DMS153 treated with DMSO at 0.1 percent for 48 hours (cell line): ENCODE data around the gene IER3IP1.
A peak's percentile ranks its signal among the peaks of the same experiment; 100 is the strongest.
"Not testable (repeated sequence)": the region's sequence is repeated elsewhere in the genome, so short reads cannot be mapped to it uniquely, and the experiment has no call there.

ENCODE experiments used
- DNase-seq: peaks from one replicate; lab custom pipeline; 2025; ENCODE audit not compliant: unreplicated experiment; lab: John Stamatoyannopoulos, UW

Gene IER3IP1

GRCh38 chr18:47160256-47160655 is 15.9 kb downstream of the IER3IP1 start:
- no peak for DNase-seq

DNA sequence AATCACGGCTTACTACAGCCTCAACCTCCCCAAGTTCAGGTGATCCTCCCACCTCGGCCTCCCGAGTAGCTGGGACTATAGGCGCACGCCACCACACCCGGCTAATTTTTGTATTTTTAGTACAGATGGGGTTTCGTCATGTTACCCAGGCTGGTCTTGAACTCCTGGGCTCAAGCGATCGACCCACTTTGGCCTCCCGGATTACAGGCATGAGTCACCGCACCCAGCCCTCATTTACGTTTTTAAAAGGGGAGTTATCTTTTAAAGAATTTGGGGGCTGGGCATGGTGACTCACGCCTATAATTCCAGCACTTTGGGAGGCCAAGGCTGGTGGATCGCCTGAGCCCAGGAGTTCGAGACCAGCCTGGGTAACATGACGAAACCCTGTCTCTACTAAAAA is 17.8 kb downstream of the IER3IP1 start:
- not testable (repeated sequence) for DNase-seq

GRCh38 chr18:47151439-47151838 is 24.7 kb downstream of the IER3IP1 start:
- no peak for DNase-seq

GRCh38 chr18:47150824-47151366 is 25.3 kb downstream of the IER3IP1 start:
- DNase-seq: no peak

GRCh38 chr18:47150029-47150823 is 25.9 kb downstream of the IER3IP1 start, which contains the start of gene HDHD2:
Gene HDHD2, minus strand, starts transcription at chr18:47150500. Its CDS starts 14,061 bp downstream, at chr18:47136439.
- peak; percentile 66 for DNase-seq

DNA sequence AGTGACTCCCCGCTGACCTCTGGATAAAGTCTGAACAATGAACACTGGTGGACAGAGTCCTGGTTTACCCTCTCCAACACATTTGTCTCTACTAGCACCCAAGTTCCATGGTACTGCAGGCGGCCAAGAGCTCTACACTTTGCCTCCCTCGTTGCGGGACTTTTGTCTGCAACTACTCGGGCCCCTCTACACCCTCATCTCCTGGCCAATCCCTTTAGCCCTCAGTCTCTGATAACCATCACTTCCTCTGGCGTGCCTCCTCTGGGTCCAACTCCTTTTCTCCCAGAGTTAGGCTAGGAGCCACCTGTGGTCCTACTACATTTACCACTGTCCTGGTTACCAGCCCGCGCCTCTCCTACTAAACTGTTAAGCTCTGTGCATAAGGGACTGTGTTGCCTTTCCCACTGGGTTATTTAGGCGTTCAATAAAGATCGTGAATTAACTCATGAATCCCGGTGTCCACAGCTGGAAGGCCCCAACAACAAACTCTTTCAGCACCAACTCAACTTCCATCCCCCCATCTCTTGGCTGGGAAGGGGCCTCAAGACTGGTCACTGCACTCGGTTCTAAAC is 26.6 kb downstream of the IER3IP1 start:
- DNase-seq: no peak

GRCh38 chr18:47146206-47146605 is 30.0 kb downstream of the IER3IP1 start:
- DNase-seq: no peak

GRCh38 chr18:47143899-47144485 is 32.2 kb downstream of the IER3IP1 start:
- DNase-seq: no peak

- no peak for DNase-seq
Observed at GRCh38 chr18:47143153-47143552, 33.0 kb downstream of the IER3IP1 start.

DNA sequence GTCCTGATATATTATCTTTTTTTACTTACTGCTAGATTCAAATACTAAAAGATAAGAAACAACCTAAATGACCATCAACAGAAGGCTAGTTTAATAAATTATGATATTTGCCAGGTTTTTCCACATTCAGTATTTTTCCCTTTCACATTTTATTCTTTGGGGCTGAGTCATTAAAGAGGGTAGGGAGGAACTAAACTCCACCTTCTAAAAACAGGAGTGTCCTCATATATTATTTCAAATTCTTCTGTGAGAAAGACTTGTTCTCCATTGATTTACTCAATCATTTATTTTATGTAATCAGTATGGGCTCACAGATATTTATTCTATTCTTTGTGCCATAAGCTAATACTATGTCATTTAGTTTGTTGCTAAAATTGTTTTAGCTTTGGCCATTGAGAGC is 34.9 kb downstream of the IER3IP1 start:
- no peak for DNase-seq

DNA sequence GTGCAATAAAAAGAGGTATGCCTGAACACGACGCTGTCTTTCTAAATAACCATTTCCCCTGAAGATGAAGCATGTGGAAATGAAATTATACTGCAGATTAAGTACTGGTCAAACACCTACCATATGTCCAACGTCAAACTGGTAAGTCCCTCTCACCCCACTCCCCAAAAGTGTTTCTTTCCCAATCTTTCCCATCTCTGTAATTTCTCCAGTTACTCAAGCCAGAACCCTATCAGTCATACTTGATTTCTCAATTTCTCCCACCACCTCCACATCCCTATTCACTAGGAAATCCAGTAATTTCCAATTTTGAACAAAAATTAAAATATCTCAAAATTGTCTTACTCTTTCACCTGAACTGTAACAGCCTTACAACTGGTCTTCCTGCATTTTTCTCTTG is 55.0 kb downstream of the IER3IP1 start:
- DNase-seq: no peak

DNA sequence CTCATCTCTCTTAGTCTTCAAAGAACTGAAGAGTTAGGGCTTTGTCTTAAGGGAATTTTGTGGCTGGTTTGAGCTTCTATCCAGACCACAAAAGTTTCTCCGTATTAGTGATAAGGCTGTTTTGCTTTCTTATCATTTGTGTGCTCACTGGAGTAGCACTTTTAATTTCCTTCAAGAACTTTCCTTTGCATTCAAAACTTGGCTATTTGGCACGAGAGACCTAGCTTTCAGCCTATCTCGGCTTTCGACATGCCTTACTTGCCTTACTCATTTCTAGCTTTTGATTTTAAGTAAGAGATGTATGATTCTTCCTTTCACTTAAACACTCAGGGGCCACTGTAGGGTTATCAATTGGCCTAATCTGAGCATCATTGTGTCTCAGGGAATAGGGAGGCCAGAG is 55.7 kb downstream of the IER3IP1 start:
- DNase-seq: no peak

DNA sequence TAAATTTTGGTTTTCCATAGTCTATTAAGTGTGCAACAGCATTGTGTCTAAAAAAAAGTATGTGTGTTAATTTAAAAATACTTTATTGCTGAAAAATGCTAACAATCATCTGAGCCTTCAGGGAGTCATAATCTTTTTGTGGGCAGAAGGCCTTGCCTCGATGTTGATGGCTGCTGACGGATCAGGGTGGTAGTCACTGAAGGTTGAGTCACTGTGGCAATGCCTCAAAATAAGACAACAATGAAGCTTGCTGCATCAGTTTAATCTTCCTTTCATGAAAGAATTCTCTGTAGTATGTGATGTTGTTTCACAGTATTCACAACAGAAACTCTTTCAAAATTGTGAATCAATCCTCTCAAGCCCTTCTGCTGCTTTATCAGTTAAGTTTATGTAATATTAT is 57.2 kb downstream of the IER3IP1 start:
- DNase-seq: no peak

DNA sequence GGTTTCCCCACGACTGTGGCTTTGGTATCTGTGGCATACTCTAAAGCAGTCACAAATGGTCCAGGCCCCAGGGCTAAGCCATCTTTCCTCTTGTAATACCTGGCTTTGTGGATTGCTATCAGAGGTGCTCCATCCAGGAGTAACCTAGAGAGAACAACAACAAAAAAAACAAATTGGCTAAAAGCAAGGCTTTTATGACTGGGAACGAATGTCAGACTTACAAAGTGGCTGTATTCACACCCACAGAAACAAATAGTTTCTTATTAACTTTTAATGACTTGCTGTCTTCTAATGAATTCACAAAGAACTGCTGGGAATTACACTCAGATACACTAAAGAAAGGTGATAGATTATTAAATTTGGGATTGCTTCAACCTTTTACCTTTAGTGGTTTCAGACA is 61.0 kb downstream of the IER3IP1 start:
- DNase-seq: no peak

DNA sequence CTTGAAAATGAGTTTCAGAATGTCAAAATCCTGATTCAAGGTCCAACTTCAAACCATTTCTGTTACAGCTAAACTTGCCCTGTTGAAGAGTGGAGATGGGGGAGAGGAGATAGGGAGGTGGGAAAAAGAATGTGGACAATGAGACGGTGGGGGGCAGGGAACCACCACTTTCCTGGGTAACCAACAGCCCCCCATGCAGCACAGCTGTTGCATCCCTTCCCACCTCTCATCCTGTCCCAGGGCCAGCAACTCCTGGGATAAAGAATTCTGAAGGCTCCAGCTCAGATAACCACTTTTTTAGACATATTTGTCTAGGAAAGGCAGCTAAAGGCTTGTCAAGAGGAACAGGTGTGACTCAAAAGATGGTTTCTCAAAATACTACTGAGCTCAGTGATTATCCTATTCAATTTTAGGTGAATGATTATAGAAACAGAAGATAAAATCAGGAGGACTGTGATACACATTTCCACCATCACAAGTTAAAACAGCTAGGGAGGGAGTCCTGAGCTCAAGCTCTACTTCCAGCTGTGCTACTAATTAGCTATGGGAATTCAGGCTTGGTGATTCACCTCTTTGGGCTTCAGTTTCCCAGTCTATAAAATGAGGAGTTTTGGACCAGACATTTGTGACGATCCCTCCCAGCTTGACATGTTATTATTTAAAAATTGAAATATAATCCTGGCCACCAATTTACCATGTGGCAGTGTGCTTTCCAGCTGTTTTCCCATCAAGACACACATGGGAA is 62.2 kb downstream of the IER3IP1 start:
- DNase-seq: no peak

- DNase-seq: no peak
Observed at GRCh38 chr18:47110492-47111274, 65.5 kb downstream of the IER3IP1 start.

DNA sequence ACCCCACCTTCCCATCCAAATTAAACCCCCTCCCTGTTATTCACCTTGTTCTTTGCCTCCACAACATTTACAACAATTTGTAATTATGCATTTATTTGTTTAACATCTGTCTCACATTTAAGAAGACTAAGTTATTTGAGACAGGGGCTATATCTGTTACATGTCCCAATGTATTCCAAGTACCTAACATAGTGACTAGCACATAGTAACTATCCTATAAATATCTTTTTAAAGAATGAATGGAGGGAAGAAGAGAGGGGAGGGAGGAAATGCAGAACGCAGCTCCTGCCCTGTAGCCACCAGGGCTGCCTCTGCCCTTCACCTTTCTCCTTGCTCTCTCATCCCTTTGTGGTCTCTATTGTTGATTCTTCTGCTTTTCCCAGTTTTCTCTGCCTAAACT is 66.4 kb downstream of the IER3IP1 start:
- DNase-seq: no peak

GRCh38 chr18:47108998-47109405 is 67.2 kb downstream of the IER3IP1 start:
- no peak for DNase-seq

- no peak for DNase-seq
Observed at GRCh38 chr18:47108373-47108772, 67.8 kb downstream of the IER3IP1 start.
